ENCODE measurements around the gene ABCA13.

Gene ABCA13

GRCh38 chr7:48381571-48381970, 210.3 kb downstream of the ABCA13 start (continued):
- TF ChIP-seq GFI1B (tag by site-specific recombination; IDR thresholded peaks at IDR 0.05) (no peak), ZNF792 (tag by site-specific recombination; IDR thresholded peaks at IDR 0.05) (no peak), KLF9 (tag by site-specific recombination; IDR thresholded peaks at IDR 0.05; ENCODE audit: low read depth) (no peak), ZNF555 (tag by site-specific recombination; conservative IDR thresholded peaks at IDR 0.05) (no peak)

- ChIA-PET POLR2A (no interaction called here), CTCF (no interaction called here)
- H3K4me1 ChIP-seq (ENCODE audit: control insufficient read depth, insufficient read depth, low read length), result no peaks in the 10 kb centered on the region
- H3K4me3 ChIP-seq (ENCODE audit: low read depth, low read length), result no peak overlapping the region
- no peaks in the 10 kb centered on the region for H3K9me3 ChIP-seq (ENCODE audit: control insufficient read depth, insufficient read depth, low read depth, low read length)
- TF ChIP-seq ZNF621 (tag by site-specific recombination; IDR thresholded peaks at IDR 0.05), result no peak
- TF ChIP-seq ZNF18 (tag by site-specific recombination; IDR thresholded peaks at IDR 0.05), result no peak
- no peak for TF ChIP-seq ZNF19 (tag by site-specific recombination; IDR thresholded peaks at IDR 0.05; ENCODE audit: low read depth)
- no peak for TF ChIP-seq ZNF792 (tag by site-specific recombination; IDR thresholded peaks at IDR 0.05)
- TF ChIP-seq ZNF175 (tag by site-specific recombination; IDR thresholded peaks at IDR 0.05), result no peak
- TF ChIP-seq ZNF248 (tag by site-specific recombination; IDR thresholded peaks at IDR 0.05), result no peak
- TF ChIP-seq BCL11A (tag by site-specific recombination; IDR thresholded peaks at IDR 0.05; ENCODE audit: low read depth), result no peak
- no peak for TF ChIP-seq ZNF76 (tag by site-specific recombination; IDR thresholded peaks at IDR 0.05; ENCODE audit: borderline replicate concordance, low read depth)
- TF ChIP-seq ZNF221 (tag by site-specific recombination; IDR thresholded peaks at IDR 0.05; ENCODE audit: borderline replicate concordance), result no peak
- H3K36me3 ChIP-seq (ENCODE audit: control insufficient read depth in 2 of 2, insufficient read depth in 1 of 2, low read length in 2 of 2), result no peaks in the 10 kb centered on the region
- H3K27ac ChIP-seq (ENCODE audit: extremely low read depth, low read depth, low read length), result no peak overlapping the region
Measured at GRCh38 chr7:48384180-48384752, 213.0 kb downstream of the ABCA13 start.

DNA sequence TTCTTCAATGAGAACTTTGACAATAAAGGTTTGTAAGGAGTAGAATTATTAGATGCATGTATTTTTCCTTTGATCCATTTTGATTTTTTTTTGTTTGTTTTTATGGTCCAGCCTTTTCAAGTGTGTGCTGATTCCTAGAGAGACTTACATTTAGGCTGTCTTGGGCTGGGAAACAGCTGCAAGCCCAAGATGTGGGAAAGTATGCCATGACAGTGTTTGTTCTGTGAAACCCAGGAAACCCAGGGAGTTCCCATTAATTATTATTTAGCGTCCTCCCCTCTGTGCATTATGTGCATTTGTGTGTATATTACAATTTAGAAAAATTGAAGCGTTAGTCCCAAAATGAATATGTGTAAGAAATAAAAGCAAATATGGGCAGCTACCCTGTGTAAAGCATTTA, 216.7 kb downstream of the ABCA13 start:
- ChIA-PET POLR2A (no interaction called here), CTCF (no interaction called here)
- Histone ChIP-seq H3K9me3 (ENCODE audit: control insufficient read depth, insufficient read depth, low read depth, low read length) (no peaks in the 10 kb centered on the region), H3K4me1 (ENCODE audit: control insufficient read depth, insufficient read depth, low read length) (no peaks in the 10 kb centered on the region), H3K4me3 (ENCODE audit: low read depth, low read length) (no peak overlapping the region), H3K27ac (ENCODE audit: extremely low read depth, low read depth, low read length) (no peak overlapping the region), H3K36me3 (ENCODE audit: control insufficient read depth in 2 of 2, insufficient read depth in 1 of 2, low read length in 2 of 2) (no peaks in the 10 kb centered on the region)
- no peak for TF ChIP-seq ZNF624 (tag by site-specific recombination; IDR thresholded peaks at IDR 0.05)
- TF ChIP-seq, protein P1, sequence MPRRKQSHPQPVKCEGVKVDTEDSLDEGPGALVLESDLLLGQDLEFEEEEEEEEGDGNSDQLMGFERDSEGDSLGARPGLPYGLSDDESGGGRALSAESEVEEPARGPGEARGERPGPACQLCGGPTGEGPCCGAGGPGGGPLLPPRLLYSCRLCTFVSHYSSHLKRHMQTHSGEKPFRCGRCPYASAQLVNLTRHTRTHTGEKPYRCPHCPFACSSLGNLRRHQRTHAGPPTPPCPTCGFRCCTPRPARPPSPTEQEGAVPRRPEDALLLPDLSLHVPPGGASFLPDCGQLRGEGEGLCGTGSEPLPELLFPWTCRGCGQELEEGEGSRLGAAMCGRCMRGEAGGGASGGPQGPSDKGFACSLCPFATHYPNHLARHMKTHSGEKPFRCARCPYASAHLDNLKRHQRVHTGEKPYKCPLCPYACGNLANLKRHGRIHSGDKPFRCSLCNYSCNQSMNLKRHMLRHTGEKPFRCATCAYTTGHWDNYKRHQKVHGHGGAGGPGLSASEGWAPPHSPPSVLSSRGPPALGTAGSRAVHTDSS (tag by site-specific recombination; IDR thresholded peaks at IDR 0.05), result no peak
- TF ChIP-seq, protein P2, sequence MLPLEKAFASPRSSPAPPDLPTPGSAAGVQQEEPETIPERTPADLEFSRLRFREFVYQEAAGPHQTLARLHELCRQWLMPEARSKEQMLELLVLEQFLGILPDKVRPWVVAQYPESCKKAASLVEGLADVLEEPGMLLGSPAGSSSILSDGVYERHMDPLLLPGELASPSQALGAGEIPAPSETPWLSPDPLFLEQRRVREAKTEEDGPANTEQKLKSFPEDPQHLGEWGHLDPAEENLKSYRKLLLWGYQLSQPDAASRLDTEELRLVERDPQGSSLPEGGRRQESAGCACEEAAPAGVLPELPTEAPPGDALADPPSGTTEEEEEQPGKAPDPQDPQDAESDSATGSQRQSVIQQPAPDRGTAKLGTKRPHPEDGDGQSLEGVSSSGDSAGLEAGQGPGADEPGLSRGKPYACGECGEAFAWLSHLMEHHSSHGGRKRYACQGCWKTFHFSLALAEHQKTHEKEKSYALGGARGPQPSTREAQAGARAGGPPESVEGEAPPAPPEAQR (tag by site-specific recombination; IDR thresholded peaks at IDR 0.05), result no peak
- TF ChIP-seq, protein P3, sequence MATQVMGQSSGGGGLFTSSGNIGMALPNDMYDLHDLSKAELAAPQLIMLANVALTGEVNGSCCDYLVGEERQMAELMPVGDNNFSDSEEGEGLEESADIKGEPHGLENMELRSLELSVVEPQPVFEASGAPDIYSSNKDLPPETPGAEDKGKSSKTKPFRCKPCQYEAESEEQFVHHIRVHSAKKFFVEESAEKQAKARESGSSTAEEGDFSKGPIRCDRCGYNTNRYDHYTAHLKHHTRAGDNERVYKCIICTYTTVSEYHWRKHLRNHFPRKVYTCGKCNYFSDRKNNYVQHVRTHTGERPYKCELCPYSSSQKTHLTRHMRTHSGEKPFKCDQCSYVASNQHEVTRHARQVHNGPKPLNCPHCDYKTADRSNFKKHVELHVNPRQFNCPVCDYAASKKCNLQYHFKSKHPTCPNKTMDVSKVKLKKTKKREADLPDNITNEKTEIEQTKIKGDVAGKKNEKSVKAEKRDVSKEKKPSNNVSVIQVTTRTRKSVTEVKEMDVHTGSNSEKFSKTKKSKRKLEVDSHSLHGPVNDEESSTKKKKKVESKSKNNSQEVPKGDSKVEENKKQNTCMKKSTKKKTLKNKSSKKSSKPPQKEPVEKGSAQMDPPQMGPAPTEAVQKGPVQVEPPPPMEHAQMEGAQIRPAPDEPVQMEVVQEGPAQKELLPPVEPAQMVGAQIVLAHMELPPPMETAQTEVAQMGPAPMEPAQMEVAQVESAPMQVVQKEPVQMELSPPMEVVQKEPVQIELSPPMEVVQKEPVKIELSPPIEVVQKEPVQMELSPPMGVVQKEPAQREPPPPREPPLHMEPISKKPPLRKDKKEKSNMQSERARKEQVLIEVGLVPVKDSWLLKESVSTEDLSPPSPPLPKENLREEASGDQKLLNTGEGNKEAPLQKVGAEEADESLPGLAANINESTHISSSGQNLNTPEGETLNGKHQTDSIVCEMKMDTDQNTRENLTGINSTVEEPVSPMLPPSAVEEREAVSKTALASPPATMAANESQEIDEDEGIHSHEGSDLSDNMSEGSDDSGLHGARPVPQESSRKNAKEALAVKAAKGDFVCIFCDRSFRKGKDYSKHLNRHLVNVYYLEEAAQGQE (tag by site-specific recombination; IDR thresholded peaks at IDR 0.05), result no peak
- TF ChIP-seq, protein P4, sequence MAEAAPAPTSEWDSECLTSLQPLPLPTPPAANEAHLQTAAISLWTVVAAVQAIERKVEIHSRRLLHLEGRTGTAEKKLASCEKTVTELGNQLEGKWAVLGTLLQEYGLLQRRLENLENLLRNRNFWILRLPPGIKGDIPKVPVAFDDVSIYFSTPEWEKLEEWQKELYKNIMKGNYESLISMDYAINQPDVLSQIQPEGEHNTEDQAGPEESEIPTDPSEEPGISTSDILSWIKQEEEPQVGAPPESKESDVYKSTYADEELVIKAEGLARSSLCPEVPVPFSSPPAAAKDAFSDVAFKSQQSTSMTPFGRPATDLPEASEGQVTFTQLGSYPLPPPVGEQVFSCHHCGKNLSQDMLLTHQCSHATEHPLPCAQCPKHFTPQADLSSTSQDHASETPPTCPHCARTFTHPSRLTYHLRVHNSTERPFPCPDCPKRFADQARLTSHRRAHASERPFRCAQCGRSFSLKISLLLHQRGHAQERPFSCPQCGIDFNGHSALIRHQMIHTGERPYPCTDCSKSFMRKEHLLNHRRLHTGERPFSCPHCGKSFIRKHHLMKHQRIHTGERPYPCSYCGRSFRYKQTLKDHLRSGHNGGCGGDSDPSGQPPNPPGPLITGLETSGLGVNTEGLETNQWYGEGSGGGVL (tag by site-specific recombination; IDR thresholded peaks at IDR 0.05), result no peak
- TF ChIP-seq CTCF (tag by site-specific recombination; IDR thresholded peaks at IDR 0.05), result no peak
- TF ChIP-seq GLI4 (tag by site-specific recombination; IDR thresholded peaks at IDR 0.05), result no peak
